ENCODE results near the gene MMP17.
"Not testable (repeated sequence)": the region's sequence is repeated elsewhere in the genome, so short reads cannot be mapped to it uniquely, and the experiment has no call there.

Gene MMP17

DNA sequence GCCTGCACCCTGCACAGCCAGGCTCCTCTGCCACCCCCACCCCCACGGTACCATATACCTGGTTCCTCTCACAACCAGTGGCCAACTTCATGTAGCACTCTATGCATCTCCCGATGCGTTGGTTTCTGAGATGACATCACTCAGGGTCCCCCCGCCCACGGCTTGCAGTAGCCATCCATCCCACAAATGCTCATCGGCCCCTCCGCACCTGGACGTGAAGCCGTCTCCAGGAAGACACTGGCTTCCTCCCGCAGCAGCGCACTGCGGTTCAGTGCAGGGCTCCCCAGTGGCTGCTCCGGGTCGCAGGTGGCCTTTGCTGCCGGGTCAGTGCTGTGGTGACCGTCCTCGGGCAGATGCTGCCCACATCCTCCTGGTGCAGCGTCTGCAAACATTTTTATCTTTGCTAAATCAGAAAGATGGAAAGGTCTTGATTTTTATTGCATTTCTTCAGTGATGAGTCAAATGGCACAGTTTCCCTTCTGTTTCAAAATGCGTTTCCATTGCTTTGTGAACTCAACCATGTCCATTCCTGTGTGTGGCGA, 27.5 kb upstream of the MMP17 start:
- no peak for DNase-seq

GRCh38 chr12:131801254-131801866, 26.8 kb upstream of the MMP17 start:
- DNase-seq, result no peak

DNA sequence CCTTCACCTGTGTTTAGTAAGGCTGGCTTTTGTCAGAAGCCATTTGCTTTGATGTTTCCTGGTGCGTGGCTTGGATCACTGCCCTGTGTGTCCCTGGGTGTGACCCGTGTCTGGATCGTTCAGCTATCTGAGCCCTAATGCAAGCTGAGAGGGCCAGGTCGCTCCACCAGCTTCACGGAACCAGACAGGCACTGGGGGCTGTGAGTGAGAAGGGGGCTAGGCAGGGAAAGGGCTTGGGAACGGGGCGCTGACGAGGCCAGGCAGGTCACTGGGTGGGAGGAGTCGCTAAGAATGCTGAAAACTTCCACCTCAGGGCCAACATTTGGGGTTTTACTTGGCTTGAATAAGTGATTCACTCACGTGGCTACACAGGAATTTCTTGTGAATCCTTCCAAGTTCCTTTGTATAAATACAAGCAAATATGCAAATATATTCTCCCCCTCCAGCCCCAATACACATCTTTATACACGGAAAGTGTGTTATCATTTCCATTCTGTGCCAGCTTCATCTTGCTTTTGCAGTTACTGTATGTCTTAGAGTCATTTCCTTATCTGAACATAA, 24.2 kb upstream of the MMP17 start:
- no peak for DNase-seq

DNA sequence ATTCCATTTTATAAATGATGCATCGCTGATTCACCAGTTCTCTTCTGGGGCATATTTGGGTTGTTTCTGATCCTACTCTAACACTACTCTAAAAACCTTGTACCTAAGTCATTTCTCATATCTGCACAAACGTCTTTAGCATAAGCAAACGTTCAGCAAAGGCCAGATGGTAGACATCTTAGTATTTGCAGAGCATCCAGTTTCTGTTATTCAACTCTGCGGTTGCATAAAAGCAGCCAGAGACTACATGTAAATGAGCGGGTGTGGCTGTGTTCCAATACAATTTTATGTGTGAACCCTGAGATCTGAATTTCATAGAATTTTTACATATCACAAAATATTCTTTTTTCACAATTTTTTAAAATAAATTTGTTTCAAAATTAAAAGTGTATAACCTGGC, 22.8 kb upstream of the MMP17 start:
- DNase-seq, result no peak

- no peak for DNase-seq
Measured at GRCh38 chr12:131806674-131807073, 21.5 kb upstream of the MMP17 start.

DNA sequence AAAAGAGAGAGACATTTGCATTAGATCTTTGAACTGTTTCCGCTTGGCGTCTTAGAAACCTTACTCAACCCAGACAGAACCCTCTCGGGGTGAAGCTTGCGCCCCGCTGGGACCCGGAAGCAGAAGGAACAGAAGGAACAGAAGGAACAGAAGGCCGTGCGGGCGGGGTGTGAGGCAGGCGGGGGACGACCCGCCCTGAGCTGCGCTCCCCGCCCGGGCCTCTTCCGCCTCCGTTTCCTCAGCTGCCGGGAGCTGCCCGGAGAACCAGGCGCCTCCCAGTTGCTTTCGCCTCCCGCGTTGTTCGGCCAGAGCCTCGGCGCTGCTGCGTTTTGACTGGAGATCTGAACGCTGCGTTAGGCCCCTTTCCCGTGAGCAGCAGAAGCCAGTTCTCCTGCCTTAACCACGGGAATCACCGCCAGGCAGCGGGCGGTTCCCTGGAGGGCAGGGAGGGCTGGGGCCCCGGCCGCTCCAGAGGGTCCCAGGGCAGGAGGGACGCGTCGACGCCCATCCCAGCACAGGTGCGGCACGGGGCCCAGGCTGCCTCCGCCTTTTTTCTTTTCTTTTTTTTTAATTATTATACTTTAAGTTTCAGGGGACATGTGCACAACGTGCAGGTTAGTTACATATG, 19.3 kb upstream of the MMP17 start:
- no peak for DNase-seq

DNA sequence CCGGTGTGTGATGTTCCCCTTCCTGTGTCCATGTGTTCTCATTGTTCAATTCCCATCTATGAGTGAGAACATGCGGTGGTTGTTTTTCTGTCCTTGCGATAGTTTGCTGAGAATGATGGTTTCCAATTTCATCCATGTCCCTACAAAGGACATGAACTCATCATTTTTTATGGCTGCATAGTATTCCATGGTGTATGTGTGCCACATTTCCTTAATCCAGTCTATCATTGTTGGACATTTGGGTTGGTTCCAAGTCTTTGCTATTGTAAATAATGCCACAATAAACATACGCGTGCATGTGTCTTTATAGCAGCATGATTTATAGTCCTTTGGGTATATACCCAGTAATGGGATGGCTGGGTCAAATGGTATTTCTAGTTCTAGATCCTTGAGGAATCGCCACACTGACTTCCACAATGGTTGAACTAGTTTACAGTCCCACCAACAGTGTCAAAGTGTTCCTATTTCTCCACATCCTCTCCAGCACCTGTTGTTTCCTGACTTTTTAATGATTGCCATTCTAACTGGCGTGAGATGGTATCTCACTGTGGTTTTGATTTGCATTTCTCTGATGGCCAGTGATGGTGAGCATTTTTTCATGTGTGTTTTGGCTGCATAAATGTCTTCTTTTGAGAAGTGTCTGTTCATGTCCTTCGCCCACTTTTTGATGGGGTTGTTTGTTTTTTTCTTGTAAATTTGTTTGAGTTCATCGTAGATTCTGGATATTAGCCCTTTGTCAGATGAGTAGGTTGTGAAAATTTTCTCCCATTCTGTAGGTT, 18.5 kb upstream of the MMP17 start:
- not testable (repeated sequence) for DNase-seq

- no peak for DNase-seq
Measured at GRCh38 chr12:131810726-131811125, 17.5 kb upstream of the MMP17 start.

GRCh38 chr12:131815131-131815530, 13.1 kb upstream of the MMP17 start:
- no peak for DNase-seq

GRCh38 chr12:131816495-131816894, 11.7 kb upstream of the MMP17 start:
- no peak for DNase-seq

DNA sequence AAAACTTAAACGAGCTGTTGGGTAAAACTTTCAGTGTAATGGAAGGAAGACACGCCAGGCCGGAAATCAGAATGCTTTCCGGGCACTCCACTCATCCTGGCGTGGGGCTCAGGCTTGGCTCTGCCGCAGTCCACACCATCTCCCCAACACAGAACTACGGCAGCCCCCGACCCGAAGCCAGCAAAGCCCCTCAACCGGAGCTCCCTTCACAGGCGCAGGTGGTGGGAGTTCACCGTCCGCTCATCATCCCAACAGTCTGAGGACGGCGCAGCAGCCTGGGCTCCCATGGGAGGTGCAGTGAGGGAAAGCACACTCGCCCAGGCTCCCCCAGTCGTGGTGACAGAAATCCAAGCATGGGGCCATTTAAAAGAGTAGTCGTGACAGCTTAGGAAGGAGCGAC, 11.0 kb upstream of the MMP17 start:
- no peak for DNase-seq

DNA sequence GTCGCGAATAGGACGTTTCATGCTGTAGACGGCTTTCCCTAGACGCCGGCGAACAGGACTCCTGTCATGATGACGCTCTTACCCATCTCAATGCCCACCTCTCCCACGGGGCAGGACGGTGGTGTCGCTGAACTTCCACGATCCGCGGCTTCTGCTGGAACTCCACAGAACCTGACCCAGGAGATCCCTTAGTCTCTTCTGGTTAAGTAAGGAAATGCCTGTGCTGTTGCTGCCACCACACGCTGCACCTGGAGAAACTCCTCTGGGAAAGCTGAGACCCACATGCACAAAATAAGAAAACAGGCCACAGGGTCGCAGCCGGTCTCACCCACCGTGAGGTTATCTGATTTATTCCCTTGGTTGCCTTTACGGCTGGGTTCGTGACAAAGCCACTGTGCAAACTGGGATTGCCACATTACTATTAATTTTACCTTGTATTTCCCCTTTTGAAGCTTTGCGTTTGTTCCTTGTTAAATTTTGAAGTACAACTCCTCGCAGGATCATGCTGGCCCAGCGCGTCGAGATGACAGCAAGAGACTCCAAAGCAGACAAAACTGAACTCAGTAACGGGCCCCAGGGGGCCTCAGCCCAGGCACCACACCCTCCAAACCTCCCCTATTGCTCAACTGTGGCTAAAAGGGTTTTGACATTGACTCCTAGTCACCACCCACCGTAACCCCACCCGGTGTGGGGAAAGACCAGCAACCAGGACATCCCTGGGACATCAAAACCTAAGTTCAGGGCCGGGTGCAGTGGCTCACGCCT, 9.2 kb upstream of the MMP17 start:
- no peak for DNase-seq

DNA sequence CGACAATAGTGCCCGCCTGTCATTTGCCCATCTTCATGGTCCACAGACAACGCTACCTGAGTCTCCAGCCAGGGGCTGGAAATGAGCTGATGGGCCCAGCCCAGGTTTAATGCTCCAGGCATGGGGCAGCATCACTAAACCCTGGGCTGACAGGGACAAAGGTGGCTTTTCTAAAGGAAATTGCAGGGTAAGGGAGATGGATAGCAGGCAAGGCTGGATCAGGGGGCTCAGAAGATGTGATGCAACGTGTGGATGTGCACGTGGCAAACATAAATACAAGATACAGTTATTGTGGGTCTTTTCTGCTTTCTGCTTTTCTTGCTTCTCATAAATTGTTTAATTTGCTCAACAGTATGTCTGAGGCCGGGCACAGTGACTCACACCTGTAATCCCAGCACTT, 3.7 kb upstream of the MMP17 start:
- DNase-seq, result no peak

- no peak for DNase-seq
Measured at GRCh38 chr12:131825146-131825892, 2.9 kb upstream of the MMP17 start.

- no peak for DNase-seq
Measured at GRCh38 chr12:131826097-131826928, 1.9 kb upstream of the MMP17 start.

GRCh38 chr12:131828671-131829355, 620 bp downstream of the MMP17 start:
- no peak for DNase-seq

GRCh38 chr12:131829356-131829747, 1.2 kb downstream of the MMP17 start:
- DNase-seq, result no peak

DNA sequence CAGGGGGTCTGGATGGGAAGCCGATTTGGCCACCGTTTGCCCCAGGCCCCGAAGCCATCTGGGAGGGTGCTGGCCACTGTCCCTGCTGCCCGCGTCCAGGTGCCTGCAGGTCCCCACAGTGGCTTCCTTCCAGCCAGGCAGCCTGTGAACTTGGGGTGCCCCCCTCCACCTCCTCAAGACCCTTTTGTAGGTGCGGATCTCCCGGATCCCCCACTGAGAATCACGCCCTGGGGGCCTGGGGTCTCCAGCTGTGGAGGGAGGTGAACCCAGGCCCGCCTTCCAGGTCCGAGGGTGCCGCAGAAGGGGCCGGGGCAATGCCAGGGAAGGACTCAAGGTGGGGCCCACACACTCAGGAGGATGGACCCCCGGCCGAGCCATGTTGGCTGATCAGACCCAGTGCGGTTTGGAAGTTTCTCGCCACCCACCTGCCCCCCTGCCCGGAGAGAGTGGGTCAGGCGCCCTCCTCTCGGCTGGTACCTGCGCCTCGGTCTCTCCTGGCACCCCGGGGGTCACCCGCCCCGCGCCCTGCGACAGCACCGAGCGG, 1.7 kb downstream of the MMP17 start:
- DNase-seq, result no peak

DNA sequence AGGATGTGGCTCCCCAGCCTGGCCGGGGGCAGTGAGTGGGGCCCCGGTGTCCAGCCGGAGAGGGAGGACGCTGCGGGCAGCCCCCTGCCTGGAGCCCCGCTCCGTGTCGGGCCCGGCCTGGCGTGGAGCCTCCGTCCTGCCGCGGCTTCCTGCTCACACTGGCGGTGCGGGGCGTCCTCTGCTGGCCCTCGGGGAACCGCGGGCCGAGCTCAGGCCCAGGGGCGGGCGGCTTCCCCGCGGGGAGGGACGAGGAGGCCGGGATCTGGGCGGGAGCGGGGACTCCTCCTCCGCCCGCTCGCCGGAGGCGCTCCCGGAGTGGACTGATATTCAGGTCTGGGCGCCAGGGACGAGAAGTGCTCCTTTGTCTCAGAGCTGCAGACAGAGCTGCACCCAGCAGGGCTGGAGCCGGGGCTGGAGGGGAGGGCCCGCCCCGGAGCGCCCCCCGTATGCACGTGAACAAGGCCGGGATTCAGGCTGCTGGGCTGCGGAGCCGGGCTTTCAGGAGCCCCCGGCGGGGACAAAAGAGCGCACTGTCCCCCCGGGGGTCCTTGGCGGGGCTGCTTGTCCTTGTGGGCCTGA, 2.2 kb downstream of the MMP17 start:
- DNase-seq, result no peak
